GM12801 (cell line): ENCODE results near the gene SKP2.

ENCODE experiments used
- CTCF ChIP-seq: IDR thresholded peaks from one replicate; pipeline ENCODE4 v1.5.1; 2011; ENCODE audit warnings: control low read depth; ENCODE audit not compliant: insufficient read length; ENCODE audit errors: extremely low read depth

Gene SKP2

GRCh38 chr5:36151434-36152323 is at the start of gene SKP2, which contains the start of gene LMBRD2:
Gene SKP2 (plus strand): TSS chr5:36152111. CDS start chr5:36152263, 152 bp downstream.
Gene LMBRD2 (minus strand): TSS chr5:36151887. CDS start chr5:36143349, 8,538 bp downstream.
- TF ChIP-seq CTCF, result no peak

- no peak for TF ChIP-seq CTCF
Observed at GRCh38 chr5:36105819-36106218, 46.1 kb upstream of the SKP2 start.

- no peak for TF ChIP-seq CTCF
Observed at GRCh38 chr5:36108758-36109460, 43.0 kb upstream of the SKP2 start.

GRCh38 chr5:36111238-36111637 is 40.7 kb upstream of the SKP2 start:
- no peak for TF ChIP-seq CTCF

DNA sequence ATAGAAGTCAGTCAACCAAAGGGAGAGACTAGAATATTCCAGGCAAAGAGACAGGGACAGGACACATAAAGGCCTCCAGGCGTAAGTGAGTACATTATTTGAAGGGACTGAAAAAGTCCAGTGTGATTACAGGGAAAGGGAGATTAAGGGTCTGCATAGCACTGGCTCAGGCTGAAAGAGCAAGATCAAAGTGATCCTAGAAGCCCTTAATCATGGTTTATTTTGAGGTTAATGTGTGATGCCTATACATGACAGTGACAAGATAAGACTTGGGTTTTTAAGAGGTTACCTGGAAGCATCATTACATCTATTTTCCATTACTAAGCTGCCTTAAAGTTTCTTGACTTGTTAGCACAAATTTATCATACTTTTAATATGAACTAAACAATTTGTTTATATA is 26.0 kb upstream of the SKP2 start:
- no peak for TF ChIP-seq CTCF

- no peak for TF ChIP-seq CTCF
Observed at GRCh38 chr5:36128795-36129194, 23.1 kb upstream of the SKP2 start.

GRCh38 chr5:36135988-36136387 is 15.9 kb upstream of the SKP2 start:
- TF ChIP-seq CTCF, result no peak
